Fibroblast of pulmonary artery (primary cell): ENCODE measurements around the gene ATF7.

ENCODE experiments used
- DNase-seq: peaks from one replicate; pipeline ENCODE4 v3.0.0-alpha.2; 2010; ENCODE audit warnings: low read depth
- H3K4me3 ChIP-seq: replicated peaks from 2 replicates; pipeline ENCODE4 v1.5.1; 2011; ENCODE audit warnings: low read depth, mild to moderate bottlenecking, control low read depth, low read length, moderate library complexity
- CTCF ChIP-seq: IDR thresholded peaks from 2 replicates; pipeline ENCODE4 v1.5.1; 2011; ENCODE audit warnings: mild to moderate bottlenecking, control low read depth, low read length, inconsistent platforms; ENCODE audit errors: missing control alignments

ATF7 gene

GRCh38 chr12:53543539-53543938 is 82.6 kb downstream of the ATF7 start:
- no peak overlapping the region for H3K4me3 ChIP-seq
- peak; percentile 85 for DNase-seq
- peak; percentile 99 for TF ChIP-seq CTCF

- no peak for TF ChIP-seq CTCF
- no peak for DNase-seq
- no peak overlapping the region for H3K4me3 ChIP-seq
These were observed 86.7 kb downstream of the ATF7 start for GRCh38 chr12:53539526-53539925.

- peak; percentile 94 for DNase-seq
- TF ChIP-seq CTCF = no peak
- no peak overlapping the region for H3K4me3 ChIP-seq
These were observed 87.9 kb downstream of the ATF7 start for GRCh38 chr12:53538209-53538689.

- H3K4me3 ChIP-seq = no peak overlapping the region
- no peak for TF ChIP-seq CTCF
- no peak for DNase-seq
These were observed 89.2 kb downstream of the ATF7 start for GRCh38 chr12:53536962-53537361.

- no peak overlapping the region for H3K4me3 ChIP-seq
- no peak for TF ChIP-seq CTCF
- no peak for DNase-seq
These were observed 92.7 kb downstream of the ATF7 start for GRCh38 chr12:53533471-53533870.

GRCh38 chr12:53532524-53533445 is 93.4 kb downstream of the ATF7 start:
- H3K4me3 ChIP-seq = no peak overlapping the region
- no peak for DNase-seq
- TF ChIP-seq CTCF = no peak
